Measurements from ENCODE around the gene SEPHS1. TPM values are rescaled to one million over a fixed set of nuclear protein-coding genes. Genes with fewer than 3 reads are reported as not detected.

Gene SEPHS1
- polyA plus RNA-seq, 1 of the 3 experiments (the other 2 are of a cell fraction): 64.8 TPM

- Histone ChIP-seq H3K4me2 (no peak overlapping the region), H3F3A (replicated peaks; ENCODE audit: insufficient read depth) (peaks cover 7% of the 10 kb centered on the region), H2AFZ (ENCODE audit: low read depth) (no peak overlapping the region), H3K27ac (ENCODE audit: low read depth in 2 of 2, low read length in 1 of 2) (no peak overlapping the region), H3K4me3 (ENCODE audit: low read depth in 2 of 2, low read length in 1 of 2) (no peak overlapping the region), H3K79me2 (ENCODE audit: insufficient read depth) (peaks cover 8% of the 10 kb centered on the region), H3K27me3 (ENCODE audit: insufficient read depth) (no peaks in the 10 kb centered on the region), H4K20me1 (ENCODE audit: insufficient read depth) (no peaks in the 10 kb centered on the region), H3K36me3 (replicated peaks in 1 of 2; ENCODE audit: control insufficient read depth in 1 of 2, insufficient read depth in 2 of 2, low read length in 1 of 2) (no peaks in the 10 kb centered on the region), H3K9me3 (no peaks in the 10 kb centered on the region), H3K9me2 (no peaks in the 10 kb centered on the region), H3K4me1 (ENCODE audit: control insufficient read depth in 1 of 2, insufficient read depth in 2 of 2, low read depth in 1 of 2, low read length in 1 of 2) (peaks cover 0 to 9% of the 10 kb centered on the region in 2 experiments; a peak in 2 of 4 replicates), H3K9ac (no peak overlapping the region)
- POLR2A ChIA-PET: interaction anchor here (0.7 kb wide), 1 partner anchor 1136 kb away, joined by 5 read pairs; no protein-coding TSS in a partner anchor
- CTCF ChIA-PET: interaction anchor here (0.9 to 2.6 kb wide), 4 partner anchors 11 to 89 kb away, joined by 3 to 18 read pairs (median 4); no protein-coding TSS in a partner anchor
- WGBS (ENCODE audit: low lambda C conversion rate): 89% methylated on average over 11 of the region's 11 CpGs
- DNase-seq: no peak
- TF ChIP-seq POLR2AphosphoS5 (IDR thresholded peaks at IDR 0.05; ENCODE audit: low read depth, low read length) (no peak), IRF3 (IDR thresholded peaks at IDR 0.05; ENCODE audit: low read depth, low read length) (no peak), RFX5 (IDR thresholded peaks at IDR 0.05; ENCODE audit: low read length) (no peak), EP300 (IDR thresholded peaks at IDR 0.05; ENCODE audit: borderline replicate concordance in 1 of 2, low read depth in 1 of 2, low read length in 1 of 2) (no peak), RAD21 (IDR thresholded peaks at IDR 0.05; ENCODE audit: low read length) (no peak), FOXM1 (IDR thresholded peaks at IDR 0.05; ENCODE audit: low read depth) (no peak), JUND (IDR thresholded peaks at IDR 0.05) (no peak), ZBTB33 (IDR thresholded peaks at IDR 0.05; ENCODE audit: borderline replicate concordance, low read depth) (no peak), NRF1 (IDR thresholded peaks at IDR 0.05; ENCODE audit: low read depth, low read length) (no peak), CHD2 (IDR thresholded peaks at IDR 0.05; ENCODE audit: low read length, partially characterized antibody) (no peak), MXI1 (IDR thresholded peaks at IDR 0.05; ENCODE audit: low read depth, low read length) (no peak), GATA2 (CRISPR knock-in tag; IDR thresholded peaks at IDR 0.05) (no peak), SIN3A (IDR thresholded peaks at IDR 0.05; ENCODE audit: borderline replicate concordance, low read depth, low read length) (no peak), USF1 (IDR thresholded peaks at IDR 0.05; ENCODE audit: borderline replicate concordance, low read depth) (no peak), MEF2A (IDR thresholded peaks at IDR 0.05; ENCODE audit: borderline replicate concordance, low read depth) (no peak), YY1 (IDR thresholded peaks at IDR 0.05; ENCODE audit: low read depth) (no peak), FOXJ3 (CRISPR knock-in tag; IDR thresholded peaks at IDR 0.05) (no peak), PBX3 (IDR thresholded peaks at IDR 0.05) (no peak)
These were observed 3.3 kb upstream of the SEPHS1 start for GRCh38 chr10:13351340-13351915.

Measured in SK-N-SH (cell line).